Measurements from ENCODE around the gene CSMD2. TPM values are rescaled to one million over a fixed set of nuclear protein-coding genes. Genes with fewer than 3 reads are reported as not detected.
"Not testable (repeated sequence)": the region's sequence is repeated elsewhere in the genome, so short reads cannot be mapped to it uniquely, and the experiment has no call there.

The CSMD2 gene
- total RNA-seq, 1 donor from 2014 or later = 1.3 TPM

GRCh38 chr1:33512226-33513011 lies 652.6 kb downstream of the CSMD2 start:
- no peak for DNase-seq (ENCODE audit: low spot score)

- DNase-seq (ENCODE audit: low spot score) = not testable (repeated sequence)
Measured at GRCh38 chr1:33509276-33509675, 655.8 kb downstream of the CSMD2 start.

- no peak for DNase-seq (ENCODE audit: low spot score)
Measured at GRCh38 chr1:33508151-33508550, 656.9 kb downstream of the CSMD2 start.

GRCh38 chr1:33507661-33508060 lies 657.4 kb downstream of the CSMD2 start:
- DNase-seq (ENCODE audit: low spot score) = no peak

- no peak for DNase-seq (ENCODE audit: low spot score)
Measured at GRCh38 chr1:33503506-33503905, 661.5 kb downstream of the CSMD2 start.

- DNase-seq (ENCODE audit: low spot score) = no peak
Measured at GRCh38 chr1:33502726-33503125, 662.3 kb downstream of the CSMD2 start.

- no peak for DNase-seq (ENCODE audit: low spot score)
Measured at GRCh38 chr1:33501774-33502173, 663.3 kb downstream of the CSMD2 start.

GRCh38 chr1:33501309-33501708 lies 663.7 kb downstream of the CSMD2 start:
- DNase-seq (ENCODE audit: low spot score) = no peak

- no peak for DNase-seq (ENCODE audit: low spot score)
Measured at GRCh38 chr1:33500547-33500946, 664.5 kb downstream of the CSMD2 start.

GRCh38 chr1:33497410-33497809 lies 667.6 kb downstream of the CSMD2 start:
- DNase-seq (ENCODE audit: low spot score) = no peak

- DNase-seq (ENCODE audit: low spot score) = no peak
Measured at GRCh38 chr1:33494929-33495328, 670.1 kb downstream of the CSMD2 start.

GRCh38 chr1:33488624-33489023 lies 676.4 kb downstream of the CSMD2 start:
- no peak for DNase-seq (ENCODE audit: low spot score)

GRCh38 chr1:33482412-33482811 lies 682.6 kb downstream of the CSMD2 start:
- DNase-seq (ENCODE audit: low spot score) = no peak

- no peak for DNase-seq (ENCODE audit: low spot score)
Measured at GRCh38 chr1:33477451-33477850, 687.6 kb downstream of the CSMD2 start.

- DNase-seq (ENCODE audit: low spot score) = no peak
Measured at GRCh38 chr1:33473900-33474299, 691.1 kb downstream of the CSMD2 start.

GRCh38 chr1:33472269-33472980 lies 692.6 kb downstream of the CSMD2 start, which contains the start of gene ZSCAN20:
Gene ZSCAN20 (plus strand): TSS chr1:33472645. CDS start chr1:33479289, 6,644 bp downstream.
- DNase-seq (ENCODE audit: low spot score) = peak; percentile 98

- DNase-seq (ENCODE audit: low spot score) = no peak
Measured at GRCh38 chr1:33471416-33471815, 693.6 kb downstream of the CSMD2 start.

GRCh38 chr1:33470495-33471012 lies 694.5 kb downstream of the CSMD2 start:
- DNase-seq (ENCODE audit: low spot score) = no peak

GRCh38 chr1:33469691-33470090 lies 695.3 kb downstream of the CSMD2 start:
- DNase-seq (ENCODE audit: low spot score) = no peak

GRCh38 chr1:33468967-33469366 lies 696.1 kb downstream of the CSMD2 start:
- DNase-seq (ENCODE audit: low spot score) = no peak

- DNase-seq (ENCODE audit: low spot score) = no peak
Measured at GRCh38 chr1:33468531-33468930, 696.5 kb downstream of the CSMD2 start.

- no peak for DNase-seq (ENCODE audit: low spot score)
Measured at GRCh38 chr1:33468011-33468410, 697.0 kb downstream of the CSMD2 start.

All from mesenteric fat pad (tissue), 1 donor.